ENCODE results near the gene MAN1A1. TPM values are rescaled to one million over a fixed set of nuclear protein-coding genes. Genes with fewer than 3 reads are reported as not detected.

Gene MAN1A1
- total and polyA plus RNA-seq, 11 donors, result 5.6 to 30.6 (median 12.6) TPM

- Histone ChIP-seq H3K36me3 (peaks cover 0 to 30% (median 18%) of the 10 kb centered on the region in 9 donors), H3K27ac (no peak overlapping the region), H3K9me3 (no peaks in the 10 kb centered on the region), H3K27me3 (no peaks in the 10 kb centered on the region), H3K4me1 (peaks cover 0 to 25% (median 5%) of the 10 kb centered on the region in 12 donors), H3K4me3 (no peak overlapping the region)
- TF ChIP-seq POLR2A (IDR thresholded peaks at IDR 0.05) (no peak), CTCF (IDR thresholded peaks at IDR 0.05) (no peak)
- intact Hi-C loops (cut with DNase I), result no loop called here
- no peak for ATAC-seq
- 90 to 93% (median 91%) methylated on average over 8 of the region's 8 CpGs for WGBS, 4 donors
- DNase-seq, result no peak
These were observed 174.4 kb downstream of the MAN1A1 start for GRCh38 chr6:119174879-119175817.

GRCh38 chr6:119174085-119174445 is 175.5 kb downstream of the MAN1A1 start:
- H3K27me3 ChIP-seq, result no peaks in the 10 kb centered on the region
- DNase-seq (no peak), ATAC-seq (no peak)
- H3K27ac ChIP-seq, result no peak overlapping the region
- TF ChIP-seq POLR2A (IDR thresholded peaks at IDR 0.05) (no peak), CTCF (IDR thresholded peaks at IDR 0.05) (no peak)
- H3K36me3 ChIP-seq, result peaks cover 0 to 19% (median 7%) of the 10 kb centered on the region in 9 donors
- peaks cover 0 to 27% (median 7%) of the 10 kb centered on the region in 12 donors for H3K4me1 ChIP-seq
- H3K9me3 ChIP-seq, result no peaks in the 10 kb centered on the region
- WGBS, 4 donors, result 72 to 82% (median 75%) methylated on average over 3 of the region's 3 CpGs
- intact Hi-C loops (cut with DNase I), result no loop called here
- no peak overlapping the region for H3K4me3 ChIP-seq

GRCh38 chr6:119173249-119174084 is 176.1 kb downstream of the MAN1A1 start:
- WGBS, 4 donors, result 49 to 54% (median 50%) methylated on average over 6 of the region's 6 CpGs
- no peak overlapping the region for H3K27ac ChIP-seq

More at GRCh38 chr6:119173249-119174084, 176.1 kb downstream of the MAN1A1 start:
- ATAC-seq (peak in 3 of 4 donors; percentile 36 to 45 (median 41)), DNase-seq (no peak)
- Histone ChIP-seq H3K9me3 (no peaks in the 10 kb centered on the region), H3K4me3 (no peak overlapping the region), H3K36me3 (peaks cover 0 to 13% (median under 1%) of the 10 kb centered on the region in 9 donors), H3K4me1 (peaks cover 0 to 27% (median 7%) of the 10 kb centered on the region in 12 donors), H3K27me3 (no peaks in the 10 kb centered on the region)
- TF ChIP-seq CTCF (IDR thresholded peaks at IDR 0.05), result no peak
- TF ChIP-seq POLR2A (IDR thresholded peaks at IDR 0.05), result no peak
- intact Hi-C loops (cut with DNase I), result no loop called here
